Measurements from ENCODE around the gene THOP1.

Gene THOP1

DNA sequence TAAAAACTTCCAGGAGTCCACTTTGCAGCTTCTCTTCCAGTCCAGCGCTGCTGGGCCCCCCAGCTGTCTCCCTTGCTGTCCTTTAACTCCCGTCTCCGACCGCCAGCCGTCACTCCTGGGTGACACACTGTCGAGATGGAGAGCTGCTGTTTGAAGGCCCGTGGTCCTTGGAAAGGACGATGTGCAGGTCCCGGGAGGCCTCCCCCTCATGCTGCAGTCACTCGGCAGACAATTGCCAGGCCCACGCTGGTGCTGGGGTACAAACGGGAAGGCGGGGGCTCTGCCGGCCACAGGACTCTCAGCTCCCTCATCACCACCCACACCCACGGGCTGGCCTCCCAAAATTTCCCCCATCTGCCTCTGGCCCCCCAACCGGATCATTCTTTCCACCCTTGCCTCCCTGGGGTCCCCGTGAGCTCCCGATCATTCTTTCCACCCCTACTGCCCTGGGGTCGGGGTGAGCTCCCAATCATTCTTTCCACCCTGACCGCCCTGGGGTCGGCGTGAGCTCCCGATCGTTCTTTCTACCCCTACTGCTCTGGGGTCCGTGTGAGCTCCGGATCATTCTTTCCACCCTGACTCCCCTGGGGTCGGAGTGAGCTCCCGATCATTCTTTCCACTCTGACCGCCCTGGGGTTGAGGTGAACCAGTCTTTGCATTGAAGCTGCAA is 18.3 kb downstream of the THOP1 start:
- H4K20me1 ChIP-seq (ENCODE audit: insufficient read depth, low read length): no peaks in the 10 kb centered on the region
- no peaks in the 10 kb centered on the region for H3K9me3 ChIP-seq (ENCODE audit: low read length)
- H3K27ac ChIP-seq (ENCODE audit: low read depth, low read length, poor library complexity, severe bottlenecking): no peak overlapping the region
- H3K4me3 ChIP-seq (ENCODE audit: low read depth, low read length, poor library complexity, severe bottlenecking): no peak overlapping the region
- H3K9me2 ChIP-seq (ENCODE audit: low read depth, low read length): no peaks in the 10 kb centered on the region
- H3K79me2 ChIP-seq (ENCODE audit: insufficient read depth, low read length): no peaks in the 10 kb centered on the region
- H3F3A ChIP-seq (ENCODE audit: insufficient read depth, low read length): no peaks in the 10 kb centered on the region
- no peaks in the 10 kb centered on the region for H3K27me3 ChIP-seq (ENCODE audit: insufficient read depth, low read length)
- peaks cover 95% of the 10 kb centered on the region for H3K36me3 ChIP-seq (ENCODE audit: insufficient read depth, low read length)
- no peaks in the 10 kb centered on the region for H3K4me1 ChIP-seq (ENCODE audit: insufficient read depth, low read length, severe bottlenecking)
- H3K9ac ChIP-seq (ENCODE audit: low read length): no peak overlapping the region
- no peak overlapping the region for H2AFZ ChIP-seq (ENCODE audit: low read length)
- H3K4me2 ChIP-seq (ENCODE audit: low read length): no peak overlapping the region
- TF ChIP-seq EZH2 (IDR thresholded peaks at IDR 0.05; ENCODE audit: borderline replicate concordance, low read length): no peak

DNA sequence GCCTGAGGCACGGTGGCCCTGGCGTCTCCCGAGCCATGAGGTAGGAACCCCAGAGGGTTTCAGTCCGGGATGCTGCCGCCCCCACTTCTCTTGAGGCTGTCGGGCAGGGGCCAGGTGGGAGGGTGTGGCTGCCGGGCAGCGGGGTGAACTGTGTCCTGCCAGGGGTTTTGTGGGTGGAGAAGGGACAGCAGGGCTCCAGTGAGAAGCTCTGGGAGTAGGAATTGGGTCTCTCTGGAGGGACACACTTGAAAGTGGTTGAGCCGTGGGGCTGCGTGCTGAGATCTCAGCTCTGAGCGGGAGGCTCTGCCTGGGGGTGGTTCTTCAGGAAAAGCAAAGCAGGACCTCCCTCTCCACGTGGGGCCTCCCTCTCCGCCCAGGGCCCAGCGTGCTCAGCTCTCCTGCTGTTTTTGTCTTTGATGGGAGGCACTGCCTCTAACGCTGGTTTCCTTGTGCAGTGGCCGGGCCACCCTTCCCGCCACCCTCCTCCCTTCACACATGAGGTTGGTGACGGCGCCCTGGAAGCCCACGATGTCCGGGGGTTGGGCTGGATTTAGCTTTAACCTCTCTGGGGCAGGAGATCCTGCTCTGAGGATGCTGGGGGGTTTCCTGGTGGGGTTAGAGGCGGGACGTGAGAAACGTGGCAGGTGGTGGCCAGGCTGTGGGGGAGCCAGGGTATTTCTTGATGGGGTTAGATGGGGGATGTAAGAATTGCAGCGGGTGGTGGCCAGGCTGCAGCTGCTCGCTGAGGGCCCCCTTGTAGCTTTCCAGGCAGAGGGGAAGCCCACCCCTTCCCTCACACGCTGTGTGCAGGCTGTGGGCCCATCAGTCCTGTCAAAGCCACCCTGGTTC is 19.1 kb downstream of the THOP1 start:
- Histone ChIP-seq H3K79me2 (ENCODE audit: insufficient read depth, low read length) (no peaks in the 10 kb centered on the region), H3K27ac (ENCODE audit: low read depth, low read length, poor library complexity, severe bottlenecking) (no peak overlapping the region), H3K4me3 (ENCODE audit: low read depth, low read length, poor library complexity, severe bottlenecking) (no peak overlapping the region), H3K9me2 (ENCODE audit: low read depth, low read length) (no peaks in the 10 kb centered on the region), H3K36me3 (ENCODE audit: insufficient read depth, low read length) (peaks cover 95% of the 10 kb centered on the region), H3K27me3 (ENCODE audit: insufficient read depth, low read length) (no peaks in the 10 kb centered on the region), H3K9ac (ENCODE audit: low read length) (no peak overlapping the region), H2AFZ (ENCODE audit: low read length) (no peak overlapping the region), H3K9me3 (ENCODE audit: low read length) (no peaks in the 10 kb centered on the region), H3F3A (ENCODE audit: insufficient read depth, low read length) (no peaks in the 10 kb centered on the region), H4K20me1 (ENCODE audit: insufficient read depth, low read length) (no peaks in the 10 kb centered on the region), H3K4me1 (ENCODE audit: insufficient read depth, low read length, severe bottlenecking) (no peaks in the 10 kb centered on the region), H3K4me2 (ENCODE audit: low read length) (no peak overlapping the region)
- no peak for TF ChIP-seq EZH2 (IDR thresholded peaks at IDR 0.05; ENCODE audit: borderline replicate concordance, low read length)
- TF ChIP-seq, protein P1, sequence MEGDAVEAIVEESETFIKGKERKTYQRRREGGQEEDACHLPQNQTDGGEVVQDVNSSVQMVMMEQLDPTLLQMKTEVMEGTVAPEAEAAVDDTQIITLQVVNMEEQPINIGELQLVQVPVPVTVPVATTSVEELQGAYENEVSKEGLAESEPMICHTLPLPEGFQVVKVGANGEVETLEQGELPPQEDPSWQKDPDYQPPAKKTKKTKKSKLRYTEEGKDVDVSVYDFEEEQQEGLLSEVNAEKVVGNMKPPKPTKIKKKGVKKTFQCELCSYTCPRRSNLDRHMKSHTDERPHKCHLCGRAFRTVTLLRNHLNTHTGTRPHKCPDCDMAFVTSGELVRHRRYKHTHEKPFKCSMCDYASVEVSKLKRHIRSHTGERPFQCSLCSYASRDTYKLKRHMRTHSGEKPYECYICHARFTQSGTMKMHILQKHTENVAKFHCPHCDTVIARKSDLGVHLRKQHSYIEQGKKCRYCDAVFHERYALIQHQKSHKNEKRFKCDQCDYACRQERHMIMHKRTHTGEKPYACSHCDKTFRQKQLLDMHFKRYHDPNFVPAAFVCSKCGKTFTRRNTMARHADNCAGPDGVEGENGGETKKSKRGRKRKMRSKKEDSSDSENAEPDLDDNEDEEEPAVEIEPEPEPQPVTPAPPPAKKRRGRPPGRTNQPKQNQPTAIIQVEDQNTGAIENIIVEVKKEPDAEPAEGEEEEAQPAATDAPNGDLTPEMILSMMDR (IDR thresholded peaks at IDR 0.05; ENCODE audit: low read length): no peak

DNA sequence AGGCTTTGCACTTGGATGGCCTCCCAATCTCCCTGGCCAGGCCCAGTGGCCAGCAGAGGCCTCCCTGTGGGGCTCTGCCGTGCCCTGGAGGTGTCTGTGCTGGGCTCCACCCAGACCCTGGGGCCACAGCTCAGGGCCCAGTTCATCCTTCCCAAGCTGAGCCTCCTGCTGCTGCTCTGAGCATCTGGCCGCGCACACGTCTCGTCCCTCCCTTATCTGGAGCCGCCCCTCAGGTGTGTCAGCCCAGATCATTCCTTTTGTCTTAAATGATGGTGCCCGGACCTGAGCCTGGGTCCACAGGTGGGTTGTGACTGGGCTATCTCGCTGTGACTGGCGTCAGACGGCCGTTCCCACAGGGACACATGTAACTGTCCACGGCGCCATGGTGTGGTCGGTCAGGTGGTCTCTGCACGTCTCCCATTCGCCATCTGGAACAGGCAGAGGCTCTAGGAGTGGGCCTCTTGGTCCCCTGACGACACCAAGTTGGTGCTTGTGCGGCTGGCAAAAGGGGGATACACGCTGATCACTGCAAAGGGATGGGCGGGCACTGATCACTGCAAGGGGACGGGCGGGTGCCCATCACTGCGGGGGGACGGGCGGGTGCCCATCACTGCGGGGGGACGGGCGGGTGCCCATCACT is 20.1 kb downstream of the THOP1 start:
- H3K79me2 ChIP-seq (ENCODE audit: insufficient read depth, low read length): no peaks in the 10 kb centered on the region
- H3K27ac ChIP-seq (ENCODE audit: low read depth, low read length, poor library complexity, severe bottlenecking): no peak overlapping the region
- H3F3A ChIP-seq (ENCODE audit: insufficient read depth, low read length): no peaks in the 10 kb centered on the region
- no peaks in the 10 kb centered on the region for H3K9me3 ChIP-seq (ENCODE audit: low read length)
- no peaks in the 10 kb centered on the region for H4K20me1 ChIP-seq (ENCODE audit: insufficient read depth, low read length)
- H3K4me2 ChIP-seq (ENCODE audit: low read length): no peak overlapping the region
- H3K4me3 ChIP-seq (ENCODE audit: low read depth, low read length, poor library complexity, severe bottlenecking): no peak overlapping the region
- no peak for TF ChIP-seq EZH2 (IDR thresholded peaks at IDR 0.05; ENCODE audit: borderline replicate concordance, low read length)
- TF ChIP-seq, protein P1 (IDR thresholded peaks at IDR 0.05; ENCODE audit: low read length): no peak
- H3K4me1 ChIP-seq (ENCODE audit: insufficient read depth, low read length, severe bottlenecking): no peaks in the 10 kb centered on the region
- H3K27me3 ChIP-seq (ENCODE audit: insufficient read depth, low read length): no peaks in the 10 kb centered on the region
- no peak overlapping the region for H3K9ac ChIP-seq (ENCODE audit: low read length)
- no peak overlapping the region for H2AFZ ChIP-seq (ENCODE audit: low read length)
- peaks cover 93% of the 10 kb centered on the region for H3K36me3 ChIP-seq (ENCODE audit: insufficient read depth, low read length)
- no peaks in the 10 kb centered on the region for H3K9me2 ChIP-seq (ENCODE audit: low read depth, low read length)
